ENCODE results near the gene ACKR2. TPM values are rescaled to one million over a fixed set of nuclear protein-coding genes. Genes with fewer than 3 reads are reported as not detected.

ACKR2 gene
- total and polyA plus RNA-seq, 8 donors, result 0.77 to 7.9 (median 2.0) TPM

DNA sequence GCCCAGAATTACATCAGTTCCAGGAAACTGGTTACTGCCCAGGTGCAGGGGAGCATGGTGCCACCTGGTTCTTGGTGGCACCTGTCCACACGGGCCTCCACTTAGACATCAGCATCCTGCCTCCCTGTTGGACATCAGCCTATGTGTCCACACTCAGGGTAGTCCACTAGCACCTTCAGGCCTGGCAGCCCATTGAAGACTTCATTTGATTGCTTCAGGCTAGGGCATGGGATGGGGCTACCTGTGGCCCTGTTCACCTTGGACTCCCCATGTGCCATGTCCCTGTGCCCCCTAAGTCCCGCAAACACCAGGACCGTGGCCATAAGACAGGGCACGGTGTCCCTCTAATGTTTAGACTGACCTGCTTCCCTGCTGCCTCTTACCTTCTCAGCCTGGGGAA, 35.6 kb downstream of the ACKR2 start:
- H3K4me3 ChIP-seq, result no peak overlapping the region
- intact Hi-C loops (cut with DNase I), result no loop called here
- no peaks in the 10 kb centered on the region for H3K9me3 ChIP-seq
- H3K36me3 ChIP-seq, result no peaks in the 10 kb centered on the region
- DNase-seq (no peak), ATAC-seq (no peak)
- H3K27me3 ChIP-seq, result no peaks in the 10 kb centered on the region
- H3K4me1 ChIP-seq, result peaks cover 0 to 14% of the 10 kb centered on the region in 2 donors
- TF ChIP-seq, protein P1, sequence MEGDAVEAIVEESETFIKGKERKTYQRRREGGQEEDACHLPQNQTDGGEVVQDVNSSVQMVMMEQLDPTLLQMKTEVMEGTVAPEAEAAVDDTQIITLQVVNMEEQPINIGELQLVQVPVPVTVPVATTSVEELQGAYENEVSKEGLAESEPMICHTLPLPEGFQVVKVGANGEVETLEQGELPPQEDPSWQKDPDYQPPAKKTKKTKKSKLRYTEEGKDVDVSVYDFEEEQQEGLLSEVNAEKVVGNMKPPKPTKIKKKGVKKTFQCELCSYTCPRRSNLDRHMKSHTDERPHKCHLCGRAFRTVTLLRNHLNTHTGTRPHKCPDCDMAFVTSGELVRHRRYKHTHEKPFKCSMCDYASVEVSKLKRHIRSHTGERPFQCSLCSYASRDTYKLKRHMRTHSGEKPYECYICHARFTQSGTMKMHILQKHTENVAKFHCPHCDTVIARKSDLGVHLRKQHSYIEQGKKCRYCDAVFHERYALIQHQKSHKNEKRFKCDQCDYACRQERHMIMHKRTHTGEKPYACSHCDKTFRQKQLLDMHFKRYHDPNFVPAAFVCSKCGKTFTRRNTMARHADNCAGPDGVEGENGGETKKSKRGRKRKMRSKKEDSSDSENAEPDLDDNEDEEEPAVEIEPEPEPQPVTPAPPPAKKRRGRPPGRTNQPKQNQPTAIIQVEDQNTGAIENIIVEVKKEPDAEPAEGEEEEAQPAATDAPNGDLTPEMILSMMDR (IDR thresholded peaks at IDR 0.05), result no peak
- no peak overlapping the region for H3K27ac ChIP-seq

DNA sequence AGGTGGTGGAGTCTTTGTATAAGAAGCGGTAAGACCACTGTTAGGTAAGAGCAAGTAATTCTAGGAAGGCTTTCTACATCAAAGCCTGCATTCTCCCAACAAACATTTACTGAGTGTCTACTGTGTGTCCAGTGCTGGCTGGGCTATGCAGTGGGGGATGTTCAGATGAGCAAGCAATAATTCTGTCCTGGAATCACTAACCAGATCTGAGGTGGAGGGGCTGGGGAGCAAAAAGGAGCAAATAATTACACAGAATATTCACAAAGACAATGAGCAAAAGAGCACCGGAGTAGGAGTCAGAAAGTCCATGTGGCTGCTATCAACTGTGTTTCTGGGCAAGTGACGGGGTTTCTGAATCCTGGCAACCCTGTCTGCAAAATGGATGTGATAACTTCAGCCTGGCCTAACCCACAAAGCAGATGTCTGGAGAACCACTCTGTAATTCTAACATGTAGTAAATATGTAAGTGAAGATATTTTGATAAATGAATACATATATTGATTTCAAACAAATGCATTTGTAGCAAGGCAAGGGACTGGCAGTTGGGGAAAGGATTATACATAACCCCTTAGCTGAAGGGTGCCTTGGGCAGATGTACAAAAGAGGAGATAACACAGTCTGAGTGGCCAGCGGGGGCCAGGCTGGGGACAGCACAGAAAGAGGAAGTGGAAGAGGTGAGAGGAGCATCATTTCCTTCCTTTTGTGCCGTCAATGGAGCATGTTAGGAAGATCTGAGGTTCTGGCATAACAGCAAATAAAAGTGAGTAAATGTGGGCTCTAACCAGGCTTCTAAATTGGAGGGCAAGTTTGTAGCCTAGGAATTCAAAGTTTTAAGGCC, 37.7 kb downstream of the ACKR2 start:
- Histone ChIP-seq H3K36me3 (no peaks in the 10 kb centered on the region), H3K4me1 (peaks cover 0 to 14% of the 10 kb centered on the region in 2 donors), H3K9me3 (no peaks in the 10 kb centered on the region), H3K27ac (peak overlapping the region in 1 of 2 donors; percentile 5), H3K27me3 (no peaks in the 10 kb centered on the region), H3K4me3 (no peak overlapping the region)
- TF ChIP-seq, protein P1 (IDR thresholded peaks at IDR 0.05), result no peak
- DNase-seq (peak in 2 of 4 donors; percentile 19 to 82), ATAC-seq (peak; percentile 65)
- intact Hi-C loops (cut with DNase I), result no loop called here

DNA sequence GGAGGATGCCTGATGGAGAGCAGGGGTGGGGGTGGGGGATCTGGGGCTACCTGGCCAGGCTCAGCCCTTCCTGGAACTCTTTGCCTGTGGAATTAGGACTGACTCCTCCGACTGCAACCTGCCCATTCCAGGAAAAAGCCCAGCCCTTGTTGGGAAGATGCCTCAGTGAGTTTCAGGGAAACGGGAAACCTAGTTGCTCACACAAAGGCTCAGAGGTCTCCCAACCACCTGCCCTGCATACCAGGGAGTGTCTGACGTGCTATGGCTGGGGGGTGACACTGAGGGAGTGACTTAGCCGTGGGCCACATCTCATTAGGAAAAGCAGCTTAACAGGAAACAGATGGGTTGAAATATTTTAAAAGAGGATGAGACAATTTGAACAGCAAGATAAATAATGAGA, 38.5 kb downstream of the ACKR2 start:
- Histone ChIP-seq H3K4me1 (peaks cover 0 to 14% of the 10 kb centered on the region in 2 donors), H3K4me3 (no peak overlapping the region), H3K27me3 (no peaks in the 10 kb centered on the region), H3K27ac (peak overlapping the region in 1 of 2 donors; percentile 5), H3K9me3 (no peaks in the 10 kb centered on the region), H3K36me3 (no peaks in the 10 kb centered on the region)
- intact Hi-C loops (cut with DNase I), result no loop called here
- TF ChIP-seq, protein P1 (IDR thresholded peaks at IDR 0.05), result no peak
- ATAC-seq, result peak; percentile 24
- no peak for DNase-seq

DNA sequence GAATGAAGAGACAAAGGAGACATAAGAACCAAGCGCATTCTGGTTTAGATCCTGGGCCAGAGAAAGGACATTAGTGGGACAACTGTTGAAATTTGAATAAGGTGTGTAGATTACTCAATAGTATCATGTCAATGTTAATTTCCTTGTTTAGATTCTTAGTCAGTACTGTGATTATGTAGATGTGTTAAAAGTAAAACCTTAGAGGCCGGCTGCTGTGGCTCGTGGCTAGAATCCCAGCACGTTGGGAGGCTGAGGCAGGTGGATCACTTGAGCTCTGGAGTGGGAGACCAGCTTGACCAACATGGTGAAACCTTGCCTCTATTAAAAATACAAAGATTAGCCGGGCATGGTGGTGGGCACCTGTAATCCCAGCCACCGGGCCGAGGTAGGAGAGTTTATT, 39.8 kb downstream of the ACKR2 start:
- no peak overlapping the region for H3K27ac ChIP-seq
- DNase-seq (no peak), ATAC-seq (no peak)
- H3K4me3 ChIP-seq, result no peak overlapping the region
- TF ChIP-seq, protein P1 (IDR thresholded peaks at IDR 0.05), result no peak
- intact Hi-C loops (cut with DNase I), result no loop called here
- peaks cover 0 to 14% of the 10 kb centered on the region in 2 donors for H3K4me1 ChIP-seq
- H3K36me3 ChIP-seq, result no peaks in the 10 kb centered on the region
- H3K9me3 ChIP-seq, result no peaks in the 10 kb centered on the region
- H3K27me3 ChIP-seq, result no peaks in the 10 kb centered on the region

DNA sequence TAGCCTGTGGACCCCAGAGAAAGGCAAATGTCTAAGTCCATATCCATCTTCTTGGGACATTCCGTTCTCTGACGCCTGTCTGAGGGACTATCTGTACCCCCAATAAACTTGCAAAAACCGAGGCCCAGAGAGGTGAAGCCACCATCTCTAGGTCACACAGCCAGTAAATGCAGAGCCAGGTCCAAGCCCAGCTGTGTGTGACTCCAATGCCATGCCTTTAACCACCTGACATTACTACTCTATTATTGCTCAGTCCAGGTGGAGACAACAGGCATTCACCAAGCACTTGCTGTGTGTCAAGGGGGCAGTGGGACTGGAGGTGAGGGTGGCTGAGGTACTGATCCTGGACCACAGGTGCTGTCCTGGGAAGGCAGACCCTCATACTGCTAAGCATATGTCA, 41.0 kb downstream of the ACKR2 start:
- Histone ChIP-seq H3K4me1 (peaks cover 0 to 14% of the 10 kb centered on the region in 2 donors), H3K27ac (no peak overlapping the region), H3K27me3 (no peaks in the 10 kb centered on the region), H3K36me3 (no peaks in the 10 kb centered on the region), H3K4me3 (no peak overlapping the region), H3K9me3 (no peaks in the 10 kb centered on the region)
- TF ChIP-seq, protein P1 (IDR thresholded peaks at IDR 0.05), result no peak
- ATAC-seq (no peak), DNase-seq (no peak)
- intact Hi-C loops (cut with DNase I), result no loop called here
